H1 (cell line): Measurements from ENCODE around the gene FNIP2. TPM values are rescaled to one million over a fixed set of nuclear protein-coding genes. Genes with fewer than 3 reads are reported as not detected.

Source experiments
- BCL11A ChIP-seq, 2 experiments: IDR thresholded peaks; one replicate each; pipeline ENCODE4 v1.6.1; 2011; ENCODE audit warnings: low read depth in 2 of 2, low read length in 2 of 2, mild to moderate bottlenecking in 2 of 2
- CTCF ChIP-seq, 3 experiments: IDR thresholded peaks; 1 replicate in 2 of 3; 2 replicates in 1 of 3; pipeline versions ENCODE4 v1.5.1 to v1.6.1; 2011; ENCODE audit warnings: low read length in 3 of 3, mild to moderate bottlenecking in 3 of 3, inconsistent platforms in 2 of 3, low read depth in 1 of 3, moderate library complexity in 1 of 3; ENCODE audit not compliant: insufficient read depth in 1 of 3; ENCODE audit errors: control extremely low read depth in 1 of 3
- SIN3A ChIP-seq, 2 experiments: IDR thresholded peaks in 1 of 2; conservative IDR thresholded peaks in 1 of 2; 2 replicates each; pipeline ENCODE4 v1.6.1; 2011 to 2012; ENCODE audit warnings: low read length in 2 of 2, improper control_type of control experiment in 1 of 2, low read depth in 1 of 2, mild to moderate bottlenecking in 1 of 2
- TAF1 ChIP-seq: IDR thresholded peaks from 2 replicates; pipeline ENCODE4 v1.6.1; 2011; ENCODE audit warnings: mild to moderate bottlenecking, low read depth, low read length
- YY1 ChIP-seq: IDR thresholded peaks from 2 replicates; pipeline ENCODE4 v1.6.1; 2011; ENCODE audit warnings: low read depth, mild to moderate bottlenecking, low read length
- polyA plus RNA-seq, 7 experiments: library from polyadenylated mRNA; depleted of rRNA in 3 of 7; stranded (reverse) in 5 of 7; unstranded in 2 of 7; fragments of >200 nt in 5 of 7; fragments of 200-250 nt in 2 of 7; gene quantifications; 1 replicate in 5 of 7; 2 replicates in 1 of 7; 4 replicates in 1 of 7; pipeline versions ENCODE4 v1.2.1 to v1.2.3, GENCODE V29; 2011 to 2013; ENCODE audit warnings: missing spikeins in 2 of 7, mixed read lengths in 2 of 7
- total RNA-seq: library from RNA; stranded (reverse); fragmentation: NEBNext Ultra II Directional; extraction: Animal tissue kit (Norgen Biotek cat#: 25700); gene quantifications from 2 replicates; pipeline ENCODE4 v1.2.1, GENCODE V29; 2021

The FNIP2 gene
- total and polyA plus RNA-seq, 2 of the 8 experiments (the other 6 are each of a cell fraction or from before 2014, with no cell fraction given): 4.0 to 13.0 TPM

- TF ChIP-seq SIN3A (conservative IDR thresholded peaks at IDR 0.05 in 1 of 2, IDR thresholded peaks at IDR 0.05 in 1 of 2; ENCODE audit: low read depth in 1 of 2, low read length in 2 of 2): no peak
- no peak for TF ChIP-seq YY1
- TF ChIP-seq TAF1: no peak
- TF ChIP-seq CTCF (IDR thresholded peaks at IDR 0.05; ENCODE audit: control extremely low read depth in 1 of 3, insufficient read depth in 1 of 3, low read depth in 1 of 3, low read length in 3 of 3): no peak
- TF ChIP-seq BCL11A (IDR thresholded peaks at IDR 0.05; ENCODE audit: low read depth in 2 of 2, low read length in 2 of 2): no peak
- TF ChIP-seq, all 59 proteins: peak for 0
Observed at GRCh38 chr4:158799013-158799770, 30.4 kb downstream of the FNIP2 start (continued).
